BJ (cell line): ENCODE results near the gene TAMALIN. TPM values are rescaled to one million over a fixed set of nuclear protein-coding genes. Genes with fewer than 3 reads are reported as not detected.
"Not testable (repeated sequence)": the region's sequence is repeated elsewhere in the genome, so short reads cannot be mapped to it uniquely, and the experiment has no call there.

Source experiments
- CTCF ChIA-PET: fragments of 350-600 bp; formaldehyde crosslinking; extraction: SDS; loops from one replicate; lab custom pipeline; 2021; ENCODE audit warnings: antibody characterized with exemption, inconsistent platforms; lab: Yijun Ruan, JAX
- POLR2A ChIA-PET: fragments of 300-600 bp; sonication (Branson Sonifier 250); formaldehyde crosslinking; extraction: SDS; loops from one replicate; lab custom pipeline; 2021; ENCODE audit warnings: antibody characterized with exemption; lab: Charles Lee
- DNase-seq: peaks from one replicate; pipeline ENCODE4 v3.0.0-alpha.2; 2011; ENCODE audit warnings: low read depth
- H3K27me3 ChIP-seq: 2 replicates; pipeline ENCODE4 v1.6.0; 2011; ENCODE audit warnings: low read length; ENCODE audit not compliant: control insufficient read depth, insufficient read depth
- H3K36me3 ChIP-seq: 2 replicates; pipeline ENCODE4 v1.5.1; 2011; ENCODE audit warnings: low read length; ENCODE audit not compliant: control insufficient read depth, insufficient read depth
- H3K4me3 ChIP-seq: 2 replicates; pipeline ENCODE4 v1.5.1; 2011; ENCODE audit warnings: low read depth, mild to moderate bottlenecking, control low read depth, low read length
- polyA plus RNA-seq: library from polyadenylated mRNA; depleted of rRNA; stranded (reverse); fragments of >200 nt; gene quantifications from 2 replicates; pipeline ENCODE4 v1.2.3, GENCODE V29; 2011
- TF ChIP-seq, protein P1 (sequence below): IDR thresholded peaks from 2 replicates; pipeline ENCODE4 v1.5.1; 2011; ENCODE audit warnings: low read depth, mild to moderate bottlenecking, control low read depth, inconsistent platforms, low read length, moderate library complexity; ENCODE audit not compliant: insufficient read depth

The TAMALIN gene
- polyA plus RNA-seq, 1 experiment = 1.3 TPM

DNA sequence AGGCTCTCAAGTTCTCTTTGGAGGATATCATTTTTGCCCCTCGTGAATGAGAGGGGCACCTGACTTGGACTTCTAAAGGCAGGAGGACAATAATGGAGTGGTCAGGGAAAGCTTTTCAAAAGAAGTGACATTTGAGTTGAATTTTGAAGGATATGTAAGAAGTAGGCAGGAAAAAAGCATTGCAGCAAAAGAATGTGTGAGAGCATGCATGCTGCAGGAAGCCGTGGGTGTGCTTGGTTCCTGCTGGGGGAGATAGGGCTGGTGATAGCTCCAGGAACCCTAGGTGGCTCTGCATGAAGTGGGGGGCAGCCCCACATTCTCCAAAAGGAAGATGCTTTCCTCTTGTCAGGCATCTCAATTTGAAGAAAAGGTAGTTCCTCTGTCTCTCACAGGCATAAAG, 32.1 kb upstream of the TAMALIN start:
- Histone ChIP-seq H3K36me3 (peaks cover 6% of the 10 kb centered on the region), H3K4me3 (no peak overlapping the region), H3K27me3 (no peaks in the 10 kb centered on the region)
- no peak for DNase-seq
- TF ChIP-seq, protein P1, sequence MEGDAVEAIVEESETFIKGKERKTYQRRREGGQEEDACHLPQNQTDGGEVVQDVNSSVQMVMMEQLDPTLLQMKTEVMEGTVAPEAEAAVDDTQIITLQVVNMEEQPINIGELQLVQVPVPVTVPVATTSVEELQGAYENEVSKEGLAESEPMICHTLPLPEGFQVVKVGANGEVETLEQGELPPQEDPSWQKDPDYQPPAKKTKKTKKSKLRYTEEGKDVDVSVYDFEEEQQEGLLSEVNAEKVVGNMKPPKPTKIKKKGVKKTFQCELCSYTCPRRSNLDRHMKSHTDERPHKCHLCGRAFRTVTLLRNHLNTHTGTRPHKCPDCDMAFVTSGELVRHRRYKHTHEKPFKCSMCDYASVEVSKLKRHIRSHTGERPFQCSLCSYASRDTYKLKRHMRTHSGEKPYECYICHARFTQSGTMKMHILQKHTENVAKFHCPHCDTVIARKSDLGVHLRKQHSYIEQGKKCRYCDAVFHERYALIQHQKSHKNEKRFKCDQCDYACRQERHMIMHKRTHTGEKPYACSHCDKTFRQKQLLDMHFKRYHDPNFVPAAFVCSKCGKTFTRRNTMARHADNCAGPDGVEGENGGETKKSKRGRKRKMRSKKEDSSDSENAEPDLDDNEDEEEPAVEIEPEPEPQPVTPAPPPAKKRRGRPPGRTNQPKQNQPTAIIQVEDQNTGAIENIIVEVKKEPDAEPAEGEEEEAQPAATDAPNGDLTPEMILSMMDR = no peak
- ChIA-PET POLR2A (no interaction called here), CTCF (interaction anchor here (0.6 to 1.6 kb wide), 7 partner anchors 12 to 536 kb away, joined by 3 to 7 read pairs (median 3); no protein-coding TSS in a partner anchor)

GRCh38 chr12:51975196-51975595, 31.6 kb upstream of the TAMALIN start:
- H3K4me3 ChIP-seq = no peak overlapping the region
- no peak for DNase-seq
- ChIA-PET POLR2A (no interaction called here), CTCF (interaction anchor here (0.7 to 1.6 kb wide), 6 partner anchors 12 to 80 kb away, joined by 3 to 7 read pairs (median 4); no protein-coding TSS in a partner anchor)
- TF ChIP-seq, protein P1 = no peak
- peaks cover 6% of the 10 kb centered on the region for H3K36me3 ChIP-seq
- no peaks in the 10 kb centered on the region for H3K27me3 ChIP-seq

GRCh38 chr12:51976376-51977160, 30.2 kb upstream of the TAMALIN start:
- ChIA-PET POLR2A (no interaction called here), CTCF (interaction anchor here (1.0 to 2.3 kb wide), 6 partner anchors 16 to 82 kb away, joined by 3 to 11 read pairs (median 9); no protein-coding TSS in a partner anchor)
- no peak for DNase-seq
- Histone ChIP-seq H3K27me3 (no peaks in the 10 kb centered on the region), H3K36me3 (peaks cover 10% of the 10 kb centered on the region), H3K4me3 (no peak overlapping the region)
- TF ChIP-seq, protein P1 = no peak

DNA sequence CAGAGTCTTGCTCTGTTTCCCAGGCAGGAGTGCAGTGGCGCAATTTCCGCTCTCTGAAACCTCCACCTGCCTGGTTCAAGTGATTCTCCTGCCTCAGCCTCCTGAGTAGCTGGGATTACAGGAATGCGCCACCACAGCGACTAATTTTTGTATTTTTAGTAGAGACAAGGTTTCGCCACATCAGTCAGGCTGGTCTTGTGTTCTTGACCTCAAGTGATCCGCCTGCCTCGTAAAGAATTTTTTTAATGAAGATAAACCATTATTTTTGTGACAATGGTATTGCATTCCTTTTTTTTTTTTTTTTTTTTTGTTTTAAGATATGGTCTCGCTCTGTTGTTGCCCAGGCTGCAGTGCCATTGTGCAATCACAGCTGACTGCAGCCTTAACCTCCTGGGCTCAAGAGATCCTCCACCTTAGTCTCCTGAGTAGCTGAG, 29.4 kb upstream of the TAMALIN start:
- CTCF ChIA-PET = interaction anchor here (0.6 to 2.3 kb wide), 10 partner anchors 15 to 153 kb away, joined by 3 to 11 read pairs (median 4); partner anchors contain the start of gene ACVRL1

DNA sequence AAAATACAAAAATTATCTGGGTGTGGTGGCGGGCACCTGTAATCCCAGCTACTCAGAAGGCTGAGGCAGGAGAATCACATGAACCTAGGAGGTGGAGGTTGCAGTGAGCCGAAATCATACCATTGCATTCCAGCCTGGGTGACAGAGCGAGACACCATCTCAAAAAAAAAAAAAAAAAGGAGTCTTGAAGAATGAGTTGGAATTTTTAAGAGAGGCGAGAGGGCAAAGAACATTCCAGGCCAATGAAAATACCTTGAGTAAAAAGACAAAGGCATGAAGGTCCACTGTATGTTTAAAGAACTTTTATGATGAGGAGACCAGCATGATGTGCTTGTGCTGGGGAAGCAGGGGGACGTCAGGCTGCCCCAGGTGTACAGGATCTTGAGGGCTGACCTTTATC, 27.4 kb upstream of the TAMALIN start:
- H3K27me3 ChIP-seq, H3K4me3 ChIP-seq, POLR2A ChIA-PET, DNase-seq: not testable (repeated sequence)
- CTCF ChIA-PET = interaction anchor here (0.6 to 0.9 kb wide), 2 partner anchors 84 to 86 kb away, joined by 3 to 6 read pairs; no protein-coding TSS in a partner anchor
- H3K36me3 ChIP-seq = peaks cover 15% of the 10 kb centered on the region

More for the DNA sequence above, 29.4 kb upstream of the TAMALIN start:
- H3K4me3 ChIP-seq = no peak overlapping the region
- no peak for DNase-seq
- TF ChIP-seq, protein P1 = no peak
- peaks cover 10% of the 10 kb centered on the region for H3K36me3 ChIP-seq
- POLR2A ChIA-PET = no interaction called here
- no peaks in the 10 kb centered on the region for H3K27me3 ChIP-seq
